Mononuclear cell (primary cell): ENCODE measurements around the gene SEMA3E. TPM values are rescaled to one million over a fixed set of nuclear protein-coding genes. Genes with fewer than 3 reads are reported as not detected.
"Not testable (repeated sequence)": the region's sequence is repeated elsewhere in the genome, so short reads cannot be mapped to it uniquely, and the experiment has no call there.

Source experiments
- H3K27me3 ChIP-seq: 2 replicates; pipeline ENCODE4 v1.6.0; 2011; ENCODE audit warnings: low read length, control low read depth; ENCODE audit not compliant: insufficient read depth
- H3K4me1 ChIP-seq: 2 replicates; pipeline ENCODE4 v1.5.1; 2011; ENCODE audit warnings: mild to moderate bottlenecking, low read length, control low read depth; ENCODE audit not compliant: insufficient read depth
- H3K4me3 ChIP-seq: 2 replicates; pipeline ENCODE4 v1.5.1; 2011; ENCODE audit warnings: mild to moderate bottlenecking, low read length, moderate library complexity
- H3K9me3 ChIP-seq: 2 replicates; pipeline ENCODE4 v1.5.1; 2011; ENCODE audit warnings: low read depth, mild to moderate bottlenecking, control low read depth, low read length
- total RNA-seq: library from RNA; depleted of rRNA; stranded (reverse); fragments of >200 nt; gene quantifications from one replicate; pipeline ENCODE4 v1.2.3, GENCODE V29; 2012

Gene SEMA3E
- total RNA-seq, 1 donor, result not detected

DNA sequence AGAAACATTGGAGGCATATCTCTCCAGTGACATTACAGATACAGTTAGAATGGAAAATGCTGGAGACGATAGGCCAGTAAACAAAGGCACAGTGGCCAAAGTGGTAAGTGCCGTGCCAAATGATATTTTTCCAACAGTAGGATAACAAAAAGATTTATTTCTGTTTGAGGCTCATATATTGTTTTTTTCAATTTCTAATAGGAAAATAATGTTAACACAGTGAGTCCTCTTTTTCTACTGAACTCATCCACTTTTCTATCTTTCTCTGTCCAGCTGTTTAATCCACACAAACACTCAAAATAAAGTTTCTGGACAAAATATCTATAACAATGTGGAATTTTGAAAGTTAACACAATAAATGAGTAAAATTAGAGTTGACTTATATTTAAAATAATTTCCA, 201.3 kb downstream of the SEMA3E start:
- Histone ChIP-seq H3K27me3 (no peaks in the 10 kb centered on the region), H3K4me3 (no peak overlapping the region), H3K4me1 (no peaks in the 10 kb centered on the region), H3K9me3 (no peaks in the 10 kb centered on the region)

DNA sequence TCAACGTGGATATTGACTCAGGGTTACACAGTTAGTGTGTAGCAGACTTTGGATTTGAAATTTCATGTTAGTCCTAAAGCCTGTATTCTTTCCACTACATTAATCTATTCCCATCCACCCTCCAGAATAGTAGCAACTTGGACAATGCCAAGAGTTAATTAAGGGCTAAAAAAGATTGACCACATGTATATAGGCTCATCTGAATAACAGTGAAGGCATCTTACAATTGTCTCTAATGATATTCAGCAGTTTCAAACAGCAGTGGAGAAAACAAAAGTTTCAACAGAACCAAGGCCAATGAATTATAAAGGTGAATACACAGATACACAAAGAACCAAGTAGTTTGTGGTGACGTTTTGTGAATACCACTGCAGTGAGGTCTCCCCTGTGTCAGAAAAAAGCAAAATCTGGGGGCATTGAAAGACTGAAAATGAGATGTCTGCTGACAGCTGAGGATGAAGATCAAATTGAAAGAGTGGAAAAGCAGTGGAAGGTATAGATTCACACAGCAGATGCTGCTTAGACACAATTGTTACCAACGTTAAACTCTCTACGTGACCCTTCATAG, 202.8 kb downstream of the SEMA3E start:
- Histone ChIP-seq H3K4me1 (no peaks in the 10 kb centered on the region), H3K27me3 (no peaks in the 10 kb centered on the region), H3K9me3 (no peaks in the 10 kb centered on the region), H3K4me3 (no peak overlapping the region)

DNA sequence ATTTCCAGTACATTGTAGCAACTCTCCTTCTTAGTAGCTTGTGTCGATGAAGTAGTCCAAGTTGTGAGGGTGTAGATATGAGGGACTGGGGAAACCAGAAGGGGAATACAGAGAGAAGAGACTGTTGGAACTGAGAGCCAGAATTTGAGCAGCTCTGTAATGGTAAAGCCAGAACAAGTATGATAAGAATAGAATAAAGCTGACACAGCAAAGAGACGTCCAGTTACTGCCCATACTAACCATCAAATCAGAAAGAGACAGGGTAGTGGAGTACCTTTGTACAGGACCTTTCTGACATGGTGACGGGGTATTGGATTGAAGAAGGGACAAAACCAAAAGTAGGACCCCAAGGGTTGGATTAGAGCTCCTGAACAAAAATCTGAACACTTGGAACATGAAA, 206.0 kb downstream of the SEMA3E start:
- no peak overlapping the region for H3K4me3 ChIP-seq
- H3K27me3 ChIP-seq, result no peaks in the 10 kb centered on the region
- H3K9me3 ChIP-seq, result no peaks in the 10 kb centered on the region
- H3K4me1 ChIP-seq, result no peaks in the 10 kb centered on the region

DNA sequence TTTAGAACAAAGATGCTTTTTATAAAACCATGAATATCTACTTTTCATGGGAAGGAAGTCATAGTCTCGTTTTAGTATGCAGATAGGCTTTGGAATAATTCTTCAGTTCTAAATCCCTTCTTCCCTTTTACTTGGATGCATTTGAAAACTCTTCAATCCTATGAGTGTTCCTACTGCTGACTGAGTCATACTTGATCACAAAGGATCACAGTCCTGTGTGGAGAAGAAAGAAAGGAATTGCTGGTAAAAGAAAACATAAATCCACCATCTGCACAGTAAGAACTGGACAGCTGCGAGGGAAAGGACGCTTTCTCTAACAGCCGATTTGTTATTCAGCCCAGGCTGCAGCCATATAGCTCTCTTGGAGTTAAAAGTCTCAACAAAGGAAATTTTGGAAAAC, 209.9 kb downstream of the SEMA3E start:
- no peaks in the 10 kb centered on the region for H3K9me3 ChIP-seq
- no peaks in the 10 kb centered on the region for H3K27me3 ChIP-seq
- H3K4me3 ChIP-seq, result no peak overlapping the region
- H3K4me1 ChIP-seq, result no peaks in the 10 kb centered on the region

DNA sequence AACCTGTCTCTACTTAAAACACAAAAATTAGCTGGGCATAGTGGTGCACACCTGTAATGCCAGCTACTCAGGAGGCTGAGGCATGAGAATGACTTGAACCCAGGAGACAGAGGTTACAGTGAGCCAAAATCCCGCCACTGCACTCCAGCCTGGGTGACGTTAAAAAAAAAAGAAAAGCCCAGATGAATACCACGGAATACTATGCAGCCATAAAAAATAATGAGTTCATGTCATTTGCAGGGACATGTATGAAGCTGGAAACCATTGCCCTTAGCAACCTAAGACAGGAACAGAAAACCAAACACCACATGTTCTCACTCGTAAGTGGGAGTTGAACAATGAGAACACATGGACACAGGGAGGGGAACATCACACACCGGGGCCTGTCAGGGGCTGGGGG, 218.7 kb downstream of the SEMA3E start:
- not testable (repeated sequence) for H3K4me1 ChIP-seq, H3K27me3 ChIP-seq, H3K4me3 ChIP-seq, H3K9me3 ChIP-seq

DNA sequence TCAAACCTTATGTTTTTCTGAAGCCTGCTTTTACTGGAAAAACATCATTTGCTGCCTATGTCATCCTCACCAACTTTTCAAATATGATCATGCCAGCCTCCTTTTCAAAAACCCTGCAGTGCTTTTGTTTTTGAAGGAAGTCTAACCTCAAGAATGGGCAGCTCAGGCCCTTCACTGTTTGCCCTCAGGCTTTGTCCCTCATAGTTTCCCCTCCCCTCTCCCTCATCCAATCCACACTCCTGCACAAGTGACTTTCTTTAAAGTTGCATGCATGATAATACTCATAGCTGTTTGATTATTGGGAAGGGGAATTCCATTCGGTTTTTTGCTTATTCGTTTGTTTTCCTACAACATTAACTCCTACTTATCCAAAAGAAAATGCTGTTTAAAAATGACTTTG, 219.4 kb downstream of the SEMA3E start:
- Histone ChIP-seq H3K9me3 (no peaks in the 10 kb centered on the region), H3K4me3 (no peak overlapping the region), H3K4me1 (no peaks in the 10 kb centered on the region), H3K27me3 (no peaks in the 10 kb centered on the region)

DNA sequence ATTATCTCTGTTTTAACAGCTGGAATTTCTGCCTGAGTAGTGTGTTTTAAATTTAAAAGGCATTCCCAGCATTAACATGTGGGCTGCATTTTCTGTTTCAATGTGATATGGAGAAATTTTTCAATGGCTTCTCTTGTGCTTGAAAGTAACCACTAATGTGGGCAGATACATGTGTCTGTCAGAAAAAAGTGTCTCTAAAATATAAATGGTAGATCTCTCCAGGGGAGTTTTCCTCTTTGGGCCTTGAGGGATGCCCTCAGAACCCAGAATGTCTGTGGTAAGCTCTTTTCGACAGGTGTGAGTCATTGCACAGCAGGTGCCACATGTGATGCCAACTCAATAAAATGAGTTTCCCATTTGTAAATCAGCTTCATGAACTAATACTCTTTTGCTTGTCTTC, 221.1 kb downstream of the SEMA3E start:
- no peak overlapping the region for H3K4me3 ChIP-seq
- H3K27me3 ChIP-seq, result no peaks in the 10 kb centered on the region
- H3K4me1 ChIP-seq, result no peaks in the 10 kb centered on the region
- no peaks in the 10 kb centered on the region for H3K9me3 ChIP-seq

DNA sequence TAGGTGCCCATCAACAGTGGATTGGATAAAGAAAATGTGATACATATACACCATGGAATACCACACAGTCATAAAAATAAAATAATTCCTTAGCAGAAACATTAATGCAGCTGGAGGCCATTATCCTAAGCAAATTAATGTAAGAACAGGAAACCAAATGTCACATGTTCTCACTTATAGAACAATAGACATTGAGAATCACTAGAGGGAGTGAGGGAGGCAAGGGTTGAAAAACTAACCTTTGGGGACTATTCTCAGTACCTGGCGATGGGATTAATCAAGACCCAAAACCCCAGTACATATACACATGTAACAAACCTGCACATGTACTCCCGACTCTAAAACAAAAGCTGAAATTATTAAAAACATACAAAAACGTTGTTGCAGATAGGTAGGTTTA, 222.6 kb downstream of the SEMA3E start:
- H3K4me1 ChIP-seq, result no peaks in the 10 kb centered on the region
- no peaks in the 10 kb centered on the region for H3K9me3 ChIP-seq
- no peaks in the 10 kb centered on the region for H3K27me3 ChIP-seq
- no peak overlapping the region for H3K4me3 ChIP-seq

DNA sequence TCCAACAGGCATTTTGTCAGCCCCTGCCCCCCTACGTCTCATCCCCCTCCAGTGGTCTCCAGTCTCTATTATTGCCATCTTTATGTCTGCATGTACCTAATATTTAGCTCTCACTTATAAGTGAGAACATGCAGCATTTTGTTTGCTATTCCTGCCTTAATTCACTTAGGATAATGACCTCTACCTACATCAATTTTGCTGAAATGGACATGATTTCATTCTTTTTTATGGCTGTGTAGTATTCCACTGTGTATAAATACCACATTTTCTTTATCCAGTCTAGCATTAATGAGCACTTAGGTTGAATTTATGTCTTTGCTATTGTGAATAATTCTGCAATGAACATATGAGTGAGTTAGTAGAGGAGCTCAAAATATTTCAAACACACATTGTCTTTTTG, 229.9 kb downstream of the SEMA3E start:
- no peaks in the 10 kb centered on the region for H3K4me1 ChIP-seq
- no peaks in the 10 kb centered on the region for H3K27me3 ChIP-seq
- H3K9me3 ChIP-seq, result no peaks in the 10 kb centered on the region
- H3K4me3 ChIP-seq, result no peak overlapping the region

DNA sequence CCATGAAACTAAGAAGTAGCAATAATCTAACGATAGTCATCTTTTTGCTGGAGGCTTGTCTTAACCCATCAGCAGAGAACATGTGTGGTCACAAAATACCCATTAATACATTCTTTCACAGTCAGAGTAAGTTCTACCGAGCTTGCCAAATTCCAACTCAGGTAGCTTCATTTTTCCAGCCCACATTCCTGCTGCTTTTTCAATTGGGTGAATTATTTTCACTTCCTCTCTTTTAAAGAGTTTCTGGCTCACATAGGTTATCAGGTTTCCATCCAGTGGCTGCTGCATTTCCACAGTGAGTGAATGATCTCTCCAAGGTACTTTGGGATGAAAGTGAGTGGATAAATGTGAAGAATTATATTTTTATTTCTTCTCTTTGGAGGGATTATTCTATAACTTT, 233.1 kb downstream of the SEMA3E start:
- H3K9me3 ChIP-seq, result no peaks in the 10 kb centered on the region
- H3K4me1 ChIP-seq, result no peaks in the 10 kb centered on the region
- no peaks in the 10 kb centered on the region for H3K27me3 ChIP-seq
- H3K4me3 ChIP-seq, result no peak overlapping the region

DNA sequence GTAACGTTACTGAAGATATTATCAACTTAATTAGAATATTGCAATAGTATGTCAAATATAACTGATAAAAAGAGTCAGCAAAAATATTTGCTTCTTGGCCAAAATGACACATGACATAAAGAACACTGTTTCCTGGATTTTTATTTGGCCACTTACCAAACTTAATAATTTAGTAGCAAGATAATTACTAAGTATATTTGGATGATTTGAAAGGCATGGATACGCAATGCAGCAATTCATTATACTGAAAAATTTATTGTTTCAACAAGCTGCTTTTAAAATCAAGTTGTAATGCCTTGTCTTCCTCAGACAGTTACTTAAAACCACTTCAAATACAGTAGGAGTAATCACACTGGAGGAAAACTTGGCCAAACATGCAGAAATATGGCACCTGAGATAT, 234.0 kb downstream of the SEMA3E start:
- no peaks in the 10 kb centered on the region for H3K27me3 ChIP-seq

DNA sequence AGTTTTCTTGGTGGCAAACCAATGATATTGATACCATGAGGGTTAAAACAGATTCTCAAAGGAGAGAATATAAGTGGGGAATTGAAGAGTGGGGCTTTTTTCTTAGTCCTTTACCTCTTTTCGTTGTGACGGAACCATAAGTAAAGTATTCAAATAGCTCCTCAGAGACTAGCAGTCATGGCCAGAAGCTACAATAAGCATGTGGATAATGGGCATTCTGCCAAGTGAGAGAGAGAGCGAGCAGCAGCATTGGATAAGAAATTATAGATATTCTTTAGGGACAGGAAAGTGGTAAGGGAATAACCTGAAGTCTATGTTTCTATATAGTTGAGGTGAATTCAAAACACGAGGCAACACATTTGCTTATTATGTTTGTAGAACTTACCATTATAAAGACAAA, 235.1 kb downstream of the SEMA3E start:
- Histone ChIP-seq H3K9me3 (no peaks in the 10 kb centered on the region), H3K4me1 (no peaks in the 10 kb centered on the region), H3K4me3 (no peak overlapping the region), H3K27me3 (no peaks in the 10 kb centered on the region)

More for the DNA sequence above, 234.0 kb downstream of the SEMA3E start:
- H3K4me3 ChIP-seq, result no peak overlapping the region
- H3K9me3 ChIP-seq, result no peaks in the 10 kb centered on the region
- H3K4me1 ChIP-seq, result no peaks in the 10 kb centered on the region

DNA sequence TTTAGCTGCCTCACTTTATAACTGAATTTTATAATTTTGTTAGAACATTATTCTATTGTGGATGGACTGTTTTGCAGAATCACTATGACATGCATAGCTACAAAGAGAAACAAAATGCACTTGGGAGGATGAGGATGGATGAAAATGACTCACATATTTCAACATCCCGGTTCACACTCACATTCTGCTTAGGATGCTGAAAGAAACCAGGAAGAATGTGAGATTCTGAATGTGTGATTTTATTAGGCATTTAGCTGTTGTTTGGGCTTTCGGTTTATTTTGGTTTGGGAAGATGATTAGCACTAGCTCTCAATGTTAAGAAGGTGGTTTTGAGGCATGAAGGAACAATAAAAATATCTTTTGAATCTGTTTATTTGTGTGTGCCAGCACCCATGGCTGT, 235.5 kb downstream of the SEMA3E start:
- no peak overlapping the region for H3K4me3 ChIP-seq

DNA sequence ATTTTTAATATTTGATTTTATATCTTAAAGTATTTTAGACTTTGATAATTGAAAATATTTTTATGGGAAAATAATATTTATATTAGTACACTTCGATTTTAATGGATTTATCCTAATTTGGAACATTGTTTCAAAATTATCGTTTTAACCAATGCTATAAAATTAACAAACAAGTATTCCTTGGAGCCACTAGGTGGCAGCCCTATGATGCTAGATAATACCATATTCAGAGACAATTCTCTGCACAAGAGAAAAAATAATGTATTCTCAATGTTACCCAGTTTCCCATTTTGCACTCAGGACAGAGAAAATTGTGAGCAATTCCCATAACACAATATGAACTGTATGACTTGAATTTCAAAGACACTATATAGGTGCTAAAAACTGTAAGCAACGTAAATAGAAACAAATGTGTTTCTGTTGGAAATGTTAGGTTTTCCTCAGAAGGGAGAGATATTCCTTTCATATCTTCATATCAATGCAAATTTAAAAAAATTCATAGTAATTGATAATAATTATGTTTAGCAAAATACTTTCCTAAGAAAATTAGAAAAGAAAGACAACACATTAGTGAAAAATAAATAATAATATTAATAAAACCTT, 237.8 kb downstream of the SEMA3E start:
- Histone ChIP-seq H3K4me3 (no peak overlapping the region), H3K4me1 (no peaks in the 10 kb centered on the region), H3K27me3 (no peaks in the 10 kb centered on the region), H3K9me3 (no peaks in the 10 kb centered on the region)

More for the DNA sequence above, 235.5 kb downstream of the SEMA3E start:
- Histone ChIP-seq H3K27me3 (no peaks in the 10 kb centered on the region), H3K4me1 (no peaks in the 10 kb centered on the region), H3K9me3 (no peaks in the 10 kb centered on the region)

DNA sequence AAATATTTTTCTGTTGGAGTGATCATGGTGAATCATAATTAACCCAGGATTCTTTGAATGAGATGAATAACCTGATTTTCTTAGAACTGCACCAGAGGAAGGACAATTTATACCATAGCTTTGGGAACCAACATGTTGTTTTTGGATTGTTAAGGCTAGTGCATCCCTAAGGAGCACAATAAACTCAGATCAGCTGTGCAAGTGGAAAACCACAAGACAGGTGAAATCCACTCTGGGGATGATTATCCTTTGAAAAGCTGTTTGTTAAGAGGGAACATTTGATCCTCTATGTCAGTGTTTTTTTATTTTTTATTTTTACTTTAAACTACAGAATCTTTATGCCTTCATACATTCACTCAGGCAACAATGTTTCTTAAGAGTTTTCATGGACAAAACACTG, 254.2 kb downstream of the SEMA3E start:
- Histone ChIP-seq H3K9me3 (no peaks in the 10 kb centered on the region), H3K27me3 (no peaks in the 10 kb centered on the region), H3K4me3 (no peak overlapping the region), H3K4me1 (no peaks in the 10 kb centered on the region)

DNA sequence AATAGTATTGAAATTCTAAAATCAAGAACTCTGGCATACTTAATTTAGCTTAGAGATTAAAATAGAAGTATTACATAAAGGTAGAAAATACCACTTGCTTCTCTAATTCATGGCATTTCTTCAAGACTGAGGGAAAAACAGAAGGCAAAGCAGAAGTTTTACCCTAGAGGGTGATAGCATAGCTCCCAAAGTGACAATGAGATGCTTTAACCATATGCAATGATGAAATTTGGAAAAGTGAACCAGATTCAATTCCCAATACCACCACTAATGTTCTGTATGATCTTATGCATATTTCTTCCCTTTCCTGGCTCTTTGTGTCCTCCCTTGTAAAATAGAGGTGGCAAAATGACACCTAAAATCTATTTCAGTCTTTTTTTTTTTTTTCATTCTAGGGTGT, 260.5 kb downstream of the SEMA3E start:
- no peaks in the 10 kb centered on the region for H3K27me3 ChIP-seq
- no peak overlapping the region for H3K4me3 ChIP-seq
- no peaks in the 10 kb centered on the region for H3K9me3 ChIP-seq
- H3K4me1 ChIP-seq, result no peaks in the 10 kb centered on the region
